Transverse colon (tissue), 4 donors: ENCODE measurements around the gene VWF.

Source experiments
- CTCF ChIP-seq, 5 experiments: fragments of 200-600 bp in 3 of 5; fragments of 450-650 bp in 2 of 5; sonication (generic) in 3 of 5; IDR thresholded peaks; 1 replicate in 2 of 5; 2 replicates in 3 of 5; pipeline ENCODE4 v1.5.1; 2016 to 2017; ENCODE audit warnings: antibody characterized with exemption in 5 of 5, inconsistent platforms in 3 of 5, mild to moderate bottlenecking in 2 of 5, moderate library complexity in 1 of 5
- POLR2AphosphoS5 ChIP-seq, 3 donors: sonication (generic); formaldehyde crosslinking; IDR thresholded peaks; one replicate each; pipeline ENCODE4 v1.6.1; 2016; ENCODE audit warnings: antibody characterized with exemption in 3 of 3

DNA sequence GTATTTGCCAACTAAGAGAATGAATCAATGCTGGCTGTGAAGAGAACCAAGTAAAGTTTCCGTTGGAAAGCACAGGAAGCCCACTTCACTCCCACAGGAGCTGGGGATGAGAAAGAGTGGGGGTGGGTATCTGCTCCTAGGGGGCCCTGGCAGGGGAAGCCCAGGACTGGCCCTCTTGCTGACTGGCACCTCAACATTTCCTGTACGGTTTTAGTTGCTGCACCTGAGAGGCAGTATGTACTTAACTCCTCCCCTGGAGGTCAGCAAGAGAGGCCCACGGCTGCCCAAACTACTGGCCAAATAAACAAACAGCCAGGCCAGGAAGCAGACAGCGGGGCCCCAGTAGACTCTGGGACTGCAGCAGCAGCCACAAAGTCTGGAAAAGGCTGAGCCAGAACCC, 33.8 kb upstream of the VWF start:
- TF ChIP-seq CTCF (IDR thresholded peaks at IDR 0.05), result no peak
- TF ChIP-seq POLR2AphosphoS5 (IDR thresholded peaks at IDR 0.05), result no peak
